ENCODE results near the gene ULK3. TPM values are rescaled to one million over a fixed set of nuclear protein-coding genes. Genes with fewer than 3 reads are reported as not detected.

The ULK3 gene
- total and polyA plus RNA-seq, 9 donors, result 17.4 to 45.7 (median 25.9) TPM

GRCh38 chr15:74815961-74816360 lies 27.0 kb downstream of the ULK3 start:
- H3K4me1 ChIP-seq (ENCODE audit: insufficient read depth), result no peaks in the 10 kb centered on the region
- intact Hi-C loops (cut with DNase I), result loop anchor here in 1 of 4 donors (10.0 kb wide), 1 partner anchor 59 kb away; the partner anchor contains the start of gene SCAMP2
- H3K4me3 ChIP-seq, result no peak overlapping the region
- no peak for DNase-seq
- H3K36me3 ChIP-seq, result no peaks in the 10 kb centered on the region
- no peaks in the 10 kb centered on the region for H3K27me3 ChIP-seq
- no peaks in the 10 kb centered on the region for H3K9me3 ChIP-seq
- 85 to 89% (median 85%) methylated on average over 15 of the region's 15 CpGs for WGBS, 3 donors
- no peak for TF ChIP-seq POLR2A (IDR thresholded peaks at IDR 0.05)
- TF ChIP-seq CTCF (IDR thresholded peaks at IDR 0.05), result no peak
- no peak for TF ChIP-seq EP300 (IDR thresholded peaks at IDR 0.05)
- H3K27ac ChIP-seq, result no peak overlapping the region

GRCh38 chr15:74815121-74815934 lies 27.6 kb downstream of the ULK3 start:
- H3K4me1 ChIP-seq (ENCODE audit: insufficient read depth), result no peaks in the 10 kb centered on the region
- H3K9me3 ChIP-seq, result no peaks in the 10 kb centered on the region
- intact Hi-C loops (cut with DNase I), result loop anchor here in 1 of 4 donors (10.0 kb wide), 1 partner anchor 59 kb away; the partner anchor contains the start of gene SCAMP2
- no peak for DNase-seq
- no peak overlapping the region for H3K4me3 ChIP-seq
- H3K27ac ChIP-seq, result no peak overlapping the region
- TF ChIP-seq CTCF (IDR thresholded peaks at IDR 0.05) (no peak), POLR2A (IDR thresholded peaks at IDR 0.05) (no peak), EP300 (IDR thresholded peaks at IDR 0.05) (no peak)
- H3K27me3 ChIP-seq, result no peaks in the 10 kb centered on the region
- 72 to 81% (median 79%) methylated on average over 10 of the region's 10 CpGs for WGBS, 3 donors
- no peaks in the 10 kb centered on the region for H3K36me3 ChIP-seq

GRCh38 chr15:74812533-74812932 lies 30.4 kb downstream of the ULK3 start, which contains the start of gene LMAN1L:
Gene LMAN1L, plus strand, starts transcription at chr15:74812835. Its CDS starts 20 bp downstream, at chr15:74812855.
- Histone ChIP-seq H3K27me3 (no peaks in the 10 kb centered on the region), H3K36me3 (no peaks in the 10 kb centered on the region), H3K4me1 (ENCODE audit: insufficient read depth) (no peaks in the 10 kb centered on the region), H3K27ac (no peak within 1 kb of the TSS), H3K9me3 (no peaks in the 10 kb centered on the region), H3K4me3 (no peak within 1 kb of the TSS)
- peak in 1 of 5 donors; percentile 70 for DNase-seq
- WGBS, 3 donors, result 11 to 38% (median 31%) methylated on average over 12 of the region's 12 CpGs
- intact Hi-C loops (cut with DNase I), result loop anchor here in 1 of 4 donors (10.0 kb wide), 1 partner anchor 62 kb away; the partner anchor contains the start of gene SCAMP2
- no peak for TF ChIP-seq CTCF (IDR thresholded peaks at IDR 0.05)
- TF ChIP-seq POLR2A (IDR thresholded peaks at IDR 0.05), result no peak
- no peak for TF ChIP-seq EP300 (IDR thresholded peaks at IDR 0.05)

GRCh38 chr15:74809956-74810355 lies 33.0 kb downstream of the ULK3 start:
- Histone ChIP-seq H3K27ac (no peak overlapping the region), H3K4me1 (ENCODE audit: insufficient read depth) (no peaks in the 10 kb centered on the region), H3K36me3 (no peaks in the 10 kb centered on the region), H3K9me3 (no peaks in the 10 kb centered on the region), H3K27me3 (no peaks in the 10 kb centered on the region), H3K4me3 (no peak overlapping the region)
- intact Hi-C loops (cut with DNase I), result loop anchor here in 1 of 4 donors (10.0 kb wide), 1 partner anchor 65 kb away; the partner anchor contains the start of gene SCAMP2
- TF ChIP-seq POLR2A (IDR thresholded peaks at IDR 0.05), result no peak
- no peak for TF ChIP-seq CTCF (IDR thresholded peaks at IDR 0.05)
- no peak for TF ChIP-seq EP300 (IDR thresholded peaks at IDR 0.05)
- WGBS, 3 donors, result 86 to 90% (median 89%) methylated on average over 3 of the region's 3 CpGs
- DNase-seq, result no peak
